ENCODE results near the gene ZDHHC11B.
"Not testable (repeated sequence)": the region's sequence is repeated elsewhere in the genome, so short reads cannot be mapped to it uniquely, and the experiment has no call there.

- not testable (repeated sequence) for TF ChIP-seq EZH2phosphoT487 (IDR thresholded peaks at IDR 0.05; ENCODE audit: insufficient read depth, low read depth); EZH2 (IDR thresholded peaks at IDR 0.05; ENCODE audit: insufficient read depth, poor library complexity, severe bottlenecking)
Observed at GRCh38 chr5:787857-788233, 3.3 kb upstream of the ZDHHC11B start.
